Kidney capillary endothelial cell (primary cell): ENCODE results near the gene SRGN.

Experiments used
- DNase-seq: peaks from one replicate; pipeline ENCODE4 v3.0.0-alpha.2; 2018; ENCODE audit warnings: low spot score

The SRGN gene

DNA sequence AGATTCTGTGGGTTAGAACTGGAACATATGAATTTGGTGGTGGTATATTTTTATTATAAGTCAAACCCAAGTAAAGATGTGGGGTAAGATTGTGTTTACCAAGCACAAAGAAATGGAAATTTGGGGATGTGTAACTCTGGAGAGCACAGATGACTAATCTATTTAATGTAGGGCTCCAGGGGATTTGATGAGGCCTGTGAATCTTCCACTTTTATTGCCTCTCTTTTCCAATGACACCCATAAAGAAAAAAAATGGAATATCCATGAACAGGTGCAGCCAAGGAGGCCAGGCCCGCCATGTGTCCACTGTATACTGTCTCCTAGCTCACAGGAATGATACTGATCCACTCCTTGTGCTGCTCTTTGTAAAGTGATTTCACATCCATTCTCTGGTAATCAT lies 2.8 kb downstream of the SRGN start:
- DNase-seq, result no peak

DNA sequence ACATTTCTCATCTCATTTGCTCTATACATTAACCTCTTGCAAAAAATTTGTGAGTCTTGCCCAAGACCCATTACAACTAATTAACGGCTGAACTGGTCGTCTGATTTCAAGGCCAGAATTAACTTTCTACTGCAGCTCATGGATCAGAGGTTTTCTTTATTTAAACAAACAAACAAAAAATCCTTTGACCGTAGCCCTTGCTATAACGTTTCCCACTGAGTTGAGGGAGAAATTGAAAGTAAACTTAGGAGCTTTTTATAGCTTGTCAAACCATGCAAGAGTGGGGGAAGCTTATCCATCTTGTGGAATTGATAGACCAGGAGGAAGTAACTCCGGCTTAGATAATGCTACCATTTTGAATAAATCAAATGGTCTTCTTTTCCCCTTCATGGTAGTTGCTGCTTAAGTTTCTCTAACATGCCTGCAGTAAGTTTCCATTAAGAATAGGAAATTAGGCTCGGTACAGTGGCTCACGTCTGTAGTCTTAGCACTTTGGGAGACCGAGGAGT lies 3.3 kb downstream of the SRGN start:
- no peak for DNase-seq

DNA sequence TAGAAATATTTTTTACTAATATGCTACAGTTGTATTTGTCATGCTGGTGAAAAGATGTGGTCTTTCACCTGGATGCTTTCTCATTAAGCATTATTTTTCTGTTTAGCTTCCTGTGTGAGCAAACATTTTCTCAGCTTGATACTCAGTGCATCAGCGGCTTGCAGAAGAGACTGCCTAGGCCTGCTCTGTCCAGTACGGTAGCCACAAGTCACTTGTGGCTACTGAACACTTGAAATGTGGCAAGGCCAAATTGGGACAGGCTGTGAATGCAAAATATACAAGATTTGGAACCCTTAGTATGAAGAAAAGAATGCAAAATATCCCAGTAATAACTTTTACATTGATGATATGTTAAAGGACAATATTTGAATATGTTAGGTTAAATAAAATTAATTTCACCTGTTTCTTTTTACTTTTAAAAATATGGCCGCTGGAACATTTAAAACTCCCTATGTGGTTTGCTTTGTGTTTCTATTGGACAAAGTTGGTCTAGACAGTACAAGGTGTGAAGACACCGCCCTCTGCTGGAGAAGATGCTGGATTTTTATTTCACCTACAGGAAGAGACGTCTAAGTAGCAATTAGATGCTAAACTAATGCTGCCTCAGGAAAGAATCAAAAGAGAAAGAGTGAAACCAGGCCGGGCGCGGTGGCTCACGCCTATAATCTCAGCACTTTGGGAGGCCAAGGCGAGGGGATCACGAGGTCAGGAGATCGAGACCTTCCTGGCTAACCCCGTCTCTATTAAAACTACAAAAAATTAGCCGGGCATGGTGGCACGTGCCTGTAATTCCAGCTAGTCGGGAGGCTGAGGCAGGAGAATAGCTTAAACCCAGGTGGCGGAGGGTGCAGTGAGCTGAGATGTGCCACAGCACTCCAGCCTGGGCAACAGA lies 5.3 kb downstream of the SRGN start:
- DNase-seq, result peak; percentile 93

DNA sequence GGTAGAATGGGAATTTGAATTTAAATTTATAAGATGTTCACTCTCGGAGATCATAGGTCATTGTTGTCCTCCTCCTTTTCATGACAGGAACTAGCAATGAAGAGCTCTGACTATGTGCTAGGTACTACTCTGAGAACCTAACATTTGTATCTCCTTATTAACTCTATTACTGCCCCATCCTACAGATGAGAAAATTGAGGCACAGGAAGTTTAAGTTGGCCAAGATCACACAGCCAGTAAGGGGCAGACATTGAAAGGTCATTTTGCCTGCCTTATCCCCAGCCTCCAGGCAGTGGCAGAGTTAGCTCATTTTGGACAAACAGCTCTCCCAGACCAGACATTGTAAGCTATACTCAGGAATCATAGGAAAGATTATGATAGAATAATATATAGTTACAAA lies 6.0 kb downstream of the SRGN start:
- no peak for DNase-seq

DNA sequence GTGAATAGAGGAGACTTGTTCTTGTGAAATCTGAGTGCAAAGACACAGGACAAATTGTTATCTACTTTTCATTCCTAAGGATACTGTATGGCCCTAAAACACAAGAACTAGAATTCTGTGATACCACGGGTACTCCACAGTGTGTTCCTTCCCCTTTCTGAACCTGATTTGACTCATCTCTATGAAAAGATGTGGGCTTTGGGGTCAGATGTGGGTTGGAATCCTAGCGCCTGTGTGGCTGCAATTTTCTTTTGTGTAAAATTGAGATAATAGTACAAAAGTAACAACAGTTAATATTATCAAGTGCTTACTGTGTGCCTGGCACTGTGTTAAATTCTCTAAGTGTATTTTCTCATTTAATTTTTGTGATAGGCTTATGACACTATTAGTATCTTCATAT lies 8.1 kb downstream of the SRGN start:
- DNase-seq, result no peak

DNA sequence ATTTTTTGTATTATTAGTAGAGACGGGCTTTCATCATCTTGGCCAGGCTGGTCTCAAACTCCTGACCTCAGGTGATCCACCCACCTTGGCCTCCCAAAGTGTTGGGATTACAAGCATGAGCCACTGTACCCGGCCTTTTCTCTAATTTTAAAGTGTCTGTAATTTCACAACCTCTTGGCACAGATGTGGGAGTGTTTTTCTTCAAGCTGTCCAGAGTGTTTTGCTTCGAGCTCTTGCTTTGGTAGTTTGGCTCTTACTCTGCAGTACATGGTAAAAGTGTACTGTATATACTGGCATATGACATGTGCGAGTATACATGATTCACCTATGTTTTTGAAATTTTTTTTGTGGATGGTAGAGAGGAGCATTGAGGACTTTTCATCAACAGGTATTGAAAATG lies 9.8 kb downstream of the SRGN start:
- no peak for DNase-seq

DNA sequence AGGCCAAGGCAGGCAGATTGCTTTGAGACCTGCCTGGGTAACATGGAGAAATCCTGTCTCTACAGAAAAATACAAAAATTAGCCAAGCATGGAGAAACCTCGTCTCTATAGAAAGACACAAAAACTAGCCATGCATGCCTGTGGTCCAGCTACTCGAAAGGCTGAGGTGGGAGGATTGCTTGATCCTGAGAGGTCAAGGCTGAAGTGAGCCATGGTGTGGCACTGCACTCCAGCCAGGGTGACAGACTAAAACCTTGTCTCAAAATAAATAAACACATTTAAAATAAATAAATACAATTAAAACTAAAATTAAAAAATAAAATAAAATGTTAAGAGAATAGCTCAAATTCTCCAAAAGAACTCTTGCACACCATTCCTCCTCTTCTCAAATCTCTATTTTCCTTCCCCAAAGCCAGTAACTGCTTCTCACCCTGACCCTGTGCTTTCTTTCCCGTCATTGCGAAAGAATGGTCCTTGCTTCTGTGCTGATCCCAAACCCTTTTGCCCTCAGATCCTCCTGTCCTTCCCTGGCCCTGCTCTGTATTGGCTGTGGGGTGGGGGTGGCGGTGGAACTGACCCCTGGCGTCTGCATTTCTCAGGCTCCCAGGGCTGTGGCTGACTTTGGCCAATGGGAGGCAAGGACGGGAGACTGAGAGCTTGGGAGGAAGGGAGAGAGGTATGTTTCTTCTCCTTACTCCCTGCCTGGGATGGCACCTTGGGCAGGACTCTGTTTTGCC lies 12.4 kb downstream of the SRGN start:
- DNase-seq, result no peak

DNA sequence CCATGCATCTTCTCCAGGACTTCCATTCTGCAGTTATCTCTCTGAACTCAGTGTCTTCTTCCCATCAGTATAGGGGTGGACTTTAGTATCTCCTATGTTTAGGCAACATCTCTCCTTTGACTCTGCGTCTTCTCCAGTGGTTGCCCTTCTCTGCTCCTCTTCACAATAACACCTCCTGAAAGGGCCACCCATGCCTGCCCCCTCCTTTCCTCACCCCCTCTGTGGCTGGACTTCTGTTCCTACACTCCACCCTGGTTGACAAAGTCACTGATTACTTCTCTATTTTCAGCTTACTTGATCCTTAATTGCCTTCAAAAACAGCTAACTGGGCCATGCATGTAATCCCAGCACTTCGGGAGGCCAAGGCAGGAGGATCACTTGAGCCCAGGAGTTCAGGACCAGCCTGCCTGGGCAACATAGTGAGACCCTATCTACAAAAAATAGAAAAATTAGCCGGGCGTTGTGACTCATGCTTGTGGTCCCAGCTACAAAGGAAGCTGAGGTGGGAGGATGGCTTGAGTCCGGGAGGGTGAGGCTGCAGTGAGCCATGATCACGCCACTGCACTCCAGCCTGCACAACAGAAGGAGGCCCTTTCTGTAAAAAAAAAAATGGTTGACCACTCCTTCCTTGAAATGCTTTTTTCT lies 13.7 kb downstream of the SRGN start:
- DNase-seq, result no peak

DNA sequence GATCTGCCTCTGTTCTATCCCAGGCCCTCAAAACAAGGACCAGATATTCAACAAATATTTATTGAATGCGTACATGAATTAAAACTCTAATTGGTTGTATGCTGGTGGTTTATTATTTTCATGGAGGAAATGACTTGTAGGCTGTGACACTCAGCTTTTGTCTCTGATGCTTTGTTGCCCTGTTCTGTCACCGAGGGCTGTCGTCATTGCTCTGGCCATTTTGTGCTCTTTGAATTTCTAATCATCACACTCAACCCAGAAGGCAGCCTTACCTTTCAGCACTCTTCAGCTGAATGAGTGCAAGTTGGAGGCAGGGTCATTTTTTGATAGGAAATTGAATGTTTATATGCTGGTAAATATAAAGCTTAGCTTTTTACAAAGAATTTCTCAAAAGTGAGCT lies 14.5 kb downstream of the SRGN start:
- no peak for DNase-seq

DNA sequence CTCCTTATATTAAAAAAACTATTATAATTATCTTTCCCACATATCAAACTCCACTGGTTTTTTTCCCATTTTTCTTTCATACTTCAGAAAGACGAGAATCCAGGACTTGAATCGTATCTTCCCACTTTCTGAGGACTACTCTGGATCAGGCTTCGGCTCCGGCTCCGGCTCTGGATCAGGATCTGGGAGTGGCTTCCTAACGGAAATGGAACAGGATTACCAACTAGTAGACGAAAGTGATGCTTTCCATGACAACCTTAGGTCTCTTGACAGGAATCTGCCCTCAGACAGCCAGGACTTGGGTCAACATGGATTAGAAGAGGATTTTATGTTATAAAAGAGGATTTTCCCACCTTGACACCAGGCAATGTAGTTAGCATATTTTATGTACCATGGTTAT lies 15.9 kb downstream of the SRGN start:
- no peak for DNase-seq

DNA sequence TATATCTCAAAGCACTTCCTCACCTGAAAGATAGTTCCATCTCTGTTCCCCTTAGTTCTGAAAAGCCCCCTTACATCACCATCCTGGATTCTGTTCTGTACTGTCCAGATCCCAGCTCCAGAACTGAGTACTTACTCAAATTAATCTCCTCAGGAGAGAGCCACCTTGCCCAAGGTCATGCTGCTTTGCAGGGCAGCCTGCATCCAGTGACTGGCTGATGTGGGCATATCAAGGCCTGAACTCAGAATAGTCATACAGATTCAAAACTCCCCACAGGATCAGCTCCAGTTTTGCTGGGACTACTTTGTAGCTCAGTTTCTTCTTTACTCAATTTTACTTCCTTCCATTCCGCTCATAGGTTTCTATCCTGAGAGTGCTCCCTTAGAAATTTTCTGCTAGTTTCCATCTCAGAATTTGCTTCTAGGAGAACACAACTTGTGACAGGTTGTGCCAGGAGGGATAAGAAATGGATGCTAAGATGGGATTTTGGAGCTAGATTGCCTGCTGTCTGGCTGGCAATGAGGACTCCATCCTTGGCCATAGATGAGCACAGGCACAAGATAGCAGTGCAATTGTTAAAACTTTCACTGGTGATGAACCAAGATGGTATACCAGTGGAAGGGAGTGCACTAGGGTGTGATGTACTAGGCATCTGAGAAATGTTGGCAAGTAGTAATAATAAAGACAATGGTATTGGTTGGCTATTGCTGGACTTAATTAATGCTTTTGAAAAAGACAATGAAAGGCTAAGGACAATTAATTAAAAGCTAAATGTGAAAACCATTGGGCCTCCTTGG lies 17.3 kb downstream of the SRGN start:
- DNase-seq, result no peak

DNA sequence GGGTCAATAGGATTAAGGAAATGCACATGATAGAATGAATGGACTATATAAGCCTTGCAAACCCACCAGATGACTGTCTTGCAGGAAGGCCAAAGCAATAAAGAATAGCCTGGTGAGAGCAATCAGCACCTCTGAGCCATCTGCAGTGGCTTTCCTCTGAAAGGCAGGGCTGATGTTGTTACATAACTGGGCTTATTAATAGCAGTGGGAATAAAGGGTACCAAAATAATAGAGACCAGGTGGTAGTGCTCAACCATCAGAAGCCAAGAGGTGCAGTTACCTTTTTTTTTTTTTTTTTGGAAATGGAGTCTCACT lies 19.2 kb downstream of the SRGN start:
- DNase-seq, result no peak

DNA sequence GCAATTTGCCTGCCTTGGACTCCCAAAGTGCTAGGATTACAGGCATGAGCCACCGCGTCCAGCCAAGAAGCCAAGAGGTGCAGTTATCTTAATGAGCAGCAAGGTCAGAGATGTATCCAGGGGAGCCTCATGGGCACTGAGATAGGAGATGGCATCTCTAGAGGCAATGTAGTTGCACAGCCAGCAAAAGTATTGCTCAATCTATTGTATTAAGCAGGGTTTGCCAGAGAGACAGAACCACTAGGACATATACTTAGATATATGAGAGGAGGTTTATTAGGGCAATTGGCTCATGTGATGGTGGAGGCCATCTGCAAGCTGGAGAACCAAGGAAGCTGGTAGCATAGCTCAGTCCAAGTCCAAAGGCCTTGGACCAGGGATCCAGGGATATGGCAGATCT lies 19.8 kb downstream of the SRGN start:
- DNase-seq, result no peak

DNA sequence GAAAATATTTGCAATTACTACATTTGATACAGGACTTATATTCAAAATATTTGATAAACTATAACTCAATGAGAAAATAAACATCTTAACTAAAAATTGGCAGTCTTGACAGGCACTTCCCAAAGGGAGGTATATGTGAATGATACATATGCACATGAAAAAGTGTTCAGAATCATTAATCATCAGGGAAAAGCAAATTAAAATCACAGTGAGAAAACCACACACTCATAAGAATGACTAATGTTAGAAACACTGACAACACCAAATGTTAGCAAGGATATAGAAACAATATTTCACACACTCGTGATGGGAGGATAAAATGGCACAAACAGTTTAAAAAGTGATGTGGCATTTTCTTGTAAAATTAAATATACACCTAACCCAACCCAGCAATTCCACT lies 32.0 kb downstream of the SRGN start:
- no peak for DNase-seq

DNA sequence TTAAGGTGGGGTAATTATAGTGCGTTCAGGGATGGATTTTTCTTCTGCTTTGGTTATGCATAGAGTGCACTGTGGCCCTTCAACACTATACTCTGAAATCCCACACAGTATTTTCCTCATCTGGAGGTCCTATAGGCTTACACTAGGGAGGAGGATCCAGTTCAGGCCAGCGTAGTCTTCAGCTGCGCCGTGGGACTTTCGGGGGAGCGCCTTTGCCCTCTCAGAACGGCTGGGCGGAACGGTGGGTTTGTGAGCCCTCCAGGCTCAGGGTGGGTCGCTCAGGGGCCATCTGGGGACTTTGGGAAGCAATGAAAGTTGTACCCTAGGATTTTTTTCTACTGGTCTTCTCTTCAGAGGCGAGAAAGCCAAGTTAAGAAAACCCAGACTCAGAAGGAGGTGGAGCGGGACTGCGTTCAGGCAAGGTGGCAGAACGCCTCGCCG lies 35.4 kb downstream of the SRGN start:
- DNase-seq, result peak; percentile 60

DNA sequence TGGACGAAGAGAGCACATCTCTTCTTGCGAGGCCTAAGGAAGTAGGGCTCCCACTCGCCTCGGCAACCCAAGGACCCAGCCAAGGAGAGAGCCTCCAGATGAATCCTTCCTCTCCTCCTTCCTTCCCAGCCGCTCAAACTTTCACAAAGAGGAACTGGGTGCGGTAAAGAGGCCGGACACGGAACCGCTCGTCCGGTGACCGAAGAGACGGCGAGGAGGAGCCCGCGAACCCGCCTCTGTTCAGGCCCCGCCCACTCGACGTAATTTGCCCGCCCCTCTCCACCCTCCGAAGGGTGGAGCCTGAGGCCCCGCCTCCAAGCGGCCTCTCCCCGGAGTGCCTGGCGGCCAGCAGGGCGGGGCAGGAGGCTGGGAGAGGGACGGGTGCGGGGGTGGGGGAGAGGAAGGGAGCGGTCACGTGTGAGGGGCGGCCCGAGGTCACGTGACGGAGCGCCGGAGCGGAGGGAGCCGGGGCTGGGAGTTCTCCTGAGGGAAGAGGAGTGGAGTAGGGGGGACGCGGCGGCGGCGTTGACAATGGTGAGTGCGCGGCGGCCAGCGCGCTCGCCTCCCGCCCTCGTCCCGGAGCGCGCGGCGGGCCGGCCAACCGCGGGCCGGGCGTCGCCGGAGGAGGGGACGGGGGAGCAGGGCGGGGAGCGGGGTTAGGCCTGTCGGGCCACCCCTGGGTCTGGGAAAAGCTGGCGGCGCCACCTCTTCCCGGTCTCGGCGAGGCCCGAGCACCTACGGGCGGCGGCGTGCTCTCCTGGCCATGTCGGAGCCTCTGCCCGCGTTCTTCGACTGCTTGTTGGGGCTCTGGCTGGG lies 36.1 kb downstream of the SRGN start, which contains the start of gene VPS26A:
TSS of gene VPS26A (plus strand) at position 432 of the 816 bp plus-strand sequence. CDS start at position 532, 100 bp downstream.
- DNase-seq, result peak; percentile 99

DNA sequence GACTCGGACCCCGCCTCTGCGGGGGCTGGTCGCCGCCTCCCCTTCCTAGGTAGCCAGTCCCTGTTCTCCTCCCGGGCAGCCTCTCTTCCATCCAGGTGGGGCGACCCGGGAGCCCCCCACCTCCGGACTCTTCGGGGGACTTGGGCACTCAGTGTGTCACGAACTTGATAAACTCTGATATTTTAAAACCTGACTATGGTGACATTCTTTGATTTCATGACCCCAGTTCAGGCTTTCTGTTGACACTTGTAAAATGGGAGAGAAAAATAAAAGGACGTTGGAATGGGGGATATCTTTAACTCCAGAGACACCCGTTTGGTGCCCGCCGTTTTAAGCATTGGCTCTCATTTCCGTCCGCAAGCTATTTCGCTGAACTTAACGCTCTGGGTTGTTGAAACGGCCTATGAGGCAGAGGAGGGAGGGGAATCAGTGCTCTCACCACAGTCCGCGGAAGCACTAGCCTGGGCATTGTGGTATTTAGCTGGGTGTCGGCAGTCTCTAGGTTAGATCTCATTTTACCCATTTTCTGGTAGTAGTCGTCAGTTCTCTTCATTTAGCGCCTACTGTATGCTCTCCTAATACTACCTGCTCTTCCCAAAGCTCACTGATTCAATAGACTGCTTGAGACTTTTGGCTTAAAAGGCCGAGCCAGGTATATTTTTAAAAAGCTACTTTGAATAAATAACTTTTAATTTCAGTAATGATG lies 36.8 kb downstream of the SRGN start:
- peak; percentile 57 for DNase-seq

DNA sequence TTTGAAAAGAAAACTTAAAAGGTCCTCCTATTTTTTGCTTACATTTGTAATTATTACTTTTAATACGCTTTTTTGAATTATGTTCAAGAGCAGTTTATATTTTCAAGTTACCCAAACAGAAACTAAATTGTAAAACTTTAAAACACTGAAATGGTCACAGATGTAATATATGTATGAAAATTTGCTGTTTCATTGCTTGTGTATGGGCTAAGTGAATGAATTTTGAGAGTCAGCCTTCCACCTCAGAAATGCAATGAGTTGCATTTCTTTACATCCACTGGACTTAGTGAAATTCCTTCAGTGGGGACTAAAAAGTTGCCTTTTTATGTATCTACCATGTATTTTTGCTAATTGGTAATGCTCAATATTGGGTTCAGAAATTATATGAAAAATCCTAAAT lies 37.7 kb downstream of the SRGN start:
- no peak for DNase-seq

DNA sequence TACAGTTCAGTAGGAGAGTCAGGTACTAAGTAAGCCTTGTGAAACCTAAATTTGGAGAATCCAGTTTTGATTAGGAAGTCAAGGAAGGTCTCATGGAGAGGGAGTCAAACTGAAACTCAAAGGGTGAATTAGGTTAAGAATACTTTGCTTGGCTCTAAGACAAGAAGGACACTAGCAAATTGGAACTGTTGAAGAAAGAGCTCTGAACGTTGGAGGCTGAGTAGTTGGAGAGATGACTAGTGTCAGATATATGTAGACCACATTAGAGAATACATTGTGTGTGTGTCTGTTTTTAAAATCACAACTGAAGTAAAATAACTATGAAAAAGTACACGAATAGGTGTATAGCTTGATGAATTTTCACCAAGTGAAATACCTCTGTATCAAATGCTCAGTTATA lies 42.3 kb downstream of the SRGN start:
- no peak for DNase-seq

DNA sequence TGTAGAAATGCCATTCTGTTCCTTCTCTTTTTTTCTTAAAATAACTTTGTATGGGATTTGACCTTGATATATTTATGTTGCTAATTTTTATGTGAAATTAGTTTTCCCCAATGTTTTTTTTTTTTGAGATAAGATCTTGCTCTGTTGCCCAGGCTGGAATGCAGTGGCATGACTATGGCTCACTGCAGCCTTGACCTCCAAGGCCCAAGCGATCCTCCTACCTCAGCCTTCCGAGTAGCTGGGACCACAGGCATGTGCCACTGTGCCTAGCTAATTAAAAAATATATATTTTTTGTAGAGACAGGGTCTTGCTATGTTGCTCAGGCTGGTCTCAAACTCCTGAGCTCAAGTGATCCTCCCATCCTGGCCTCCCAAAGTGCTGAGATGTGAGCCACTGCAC lies 52.1 kb downstream of the SRGN start:
- DNase-seq, result no peak
